B cell (primary cell): ENCODE measurements around the gene ARHGAP15. TPM values are rescaled to one million over a fixed set of nuclear protein-coding genes. Genes with fewer than 3 reads are reported as not detected.

ENCODE experiments used
- ATAC-seq: fragments of 200-7000 bp; cut with Tn5 transposase; one replicate; pipeline ENCODE4 v1.10.0; 2021; ENCODE audit warnings: low read depth, mild to moderate bottlenecking, moderate number of reproducible peaks, moderate library complexity
- CTCF ChIA-PET: fragments of 350-600 bp; sonication (Branson Sonifier 250); formaldehyde crosslinking; loops from one replicate; lab custom pipeline; 2021; ENCODE audit warnings: antibody characterized with exemption, inconsistent platforms; lab: Charles Lee
- POLR2A ChIA-PET: fragments of 350-600 bp; sonication (Branson Sonifier 250); formaldehyde crosslinking; loops from one replicate; lab custom pipeline; 2021; ENCODE audit warnings: antibody characterized with exemption; lab: Charles Lee
- DNase-seq: peaks from one replicate; pipeline ENCODE4 v3.0.0; 2013
- H2AFZ ChIP-seq: 2 replicates; pipeline ENCODE4 v1.6.1; 2012; ENCODE audit warnings: mild to moderate bottlenecking, low read depth, low read length; ENCODE audit not compliant: insufficient read depth, poor library complexity, severe bottlenecking
- H3K27ac ChIP-seq, 2 donors: 1 replicate in 1 of 2; 2 replicates in 1 of 2; pipeline ENCODE4 v1.5.1; 2012 to 2013; ENCODE audit warnings: low read length in 2 of 2, mild to moderate bottlenecking in 2 of 2, moderate library complexity in 1 of 2
- H3K27me3 ChIP-seq, 4 experiments: fragments of 200-600 bp in 1 of 4; sonication (generic) in 1 of 4; replicated peaks in 1 of 4; 1 replicate in 2 of 4; 2 replicates in 2 of 4; pipeline versions ENCODE4 v1.6.1 to v1.7.0; 2013 to 2016; ENCODE audit warnings: low read length in 3 of 4, mild to moderate bottlenecking in 2 of 4, mixed read lengths in 1 of 4, moderate library complexity in 1 of 4; ENCODE audit not compliant: insufficient read depth in 4 of 4, control insufficient read depth in 3 of 4; ENCODE audit errors: control extremely low read depth in 1 of 4
- H3K36me3 ChIP-seq, 2 experiments: replicated peaks in 1 of 2; 1 replicate in 1 of 2; 2 replicates in 1 of 2; pipeline versions ENCODE4 v1.6.1 to v1.7.1; 2013; ENCODE audit warnings: low read length in 1 of 2; ENCODE audit not compliant: insufficient read depth in 2 of 2, control insufficient read depth in 1 of 2; ENCODE audit errors: control extremely low read depth in 1 of 2, extremely low read depth in 1 of 2
- H3K4me1 ChIP-seq, 2 donors: fragments of 200-600 bp in 1 of 2; sonication (generic) in 1 of 2; 1 replicate in 1 of 2; 2 replicates in 1 of 2; pipeline versions ENCODE4 v1.5.1 to v1.6.1; 2013 to 2017; ENCODE audit warnings: low read length in 2 of 2; ENCODE audit not compliant: control insufficient read depth in 2 of 2, insufficient read depth in 2 of 2
- H3K4me2 ChIP-seq: replicated peaks from 2 replicates; pipeline ENCODE3; 2012; ENCODE audit warnings: mild to moderate bottlenecking, low read depth, low read length; ENCODE audit not compliant: poor library complexity, severe bottlenecking
- H3K4me3 ChIP-seq, 5 experiments: fragments of 200-600 bp in 1 of 5; sonication (generic) in 1 of 5; 1 replicate in 3 of 5; 2 replicates in 2 of 5; pipeline versions ENCODE4 v1.5.1 to v1.7.0; 2011 to 2016; ENCODE audit warnings: low read length in 4 of 5, mild to moderate bottlenecking in 4 of 5, low read depth in 2 of 5, control low read depth in 1 of 5, moderate library complexity in 1 of 5; ENCODE audit not compliant: insufficient read depth in 1 of 5; ENCODE audit errors: control extremely low read depth in 1 of 5, extremely low read depth in 1 of 5
- H3K79me2 ChIP-seq: fragments of 200-600 bp; sonication (generic); one replicate; pipeline ENCODE4 v1.6.0; 2016; ENCODE audit warnings: low read length; ENCODE audit not compliant: control insufficient read depth, insufficient read depth
- H3K9ac ChIP-seq: fragments of 200-600 bp; sonication (generic); 2 replicates; pipeline ENCODE4 v1.6.1; 2017; ENCODE audit warnings: mild to moderate bottlenecking, low read length, moderate library complexity
- H3K9me3 ChIP-seq, 3 donors: one replicate each; pipeline versions ENCODE4 v1.6.1 to v1.7.1; 2013; ENCODE audit warnings: low read length in 2 of 3; ENCODE audit not compliant: control insufficient read depth in 2 of 3, insufficient read depth in 1 of 3; ENCODE audit errors: control extremely low read depth in 1 of 3
- H4K20me1 ChIP-seq: 2 replicates; pipeline ENCODE4 v1.6.0; 2012; ENCODE audit warnings: mild to moderate bottlenecking, low read length; ENCODE audit not compliant: insufficient read depth, control insufficient read depth, poor library complexity, severe bottlenecking
- H3K27ac Mint-ChIP-seq: one replicate; pipeline ENCODE4 v1.8.0; 2021; ENCODE audit warnings: mixed read lengths
- H3K27me3 Mint-ChIP-seq: one replicate; pipeline ENCODE4 v1.8.0; 2021; ENCODE audit warnings: mixed read lengths
- H3K4me1 Mint-ChIP-seq: one replicate; pipeline ENCODE4 v1.8.0; 2021; ENCODE audit warnings: mixed read lengths
- H3K4me3 Mint-ChIP-seq: one replicate; pipeline ENCODE4 v1.8.0; 2021; ENCODE audit warnings: mixed read lengths
- H3K9me3 Mint-ChIP-seq: one replicate; pipeline ENCODE4 v1.8.0; 2022; ENCODE audit warnings: mixed read lengths; ENCODE audit not compliant: insufficient read depth
- EZH2 ChIP-seq: IDR thresholded peaks from 2 replicates; pipeline ENCODE4 v1.6.1; 2012; ENCODE audit warnings: borderline replicate concordance, low read depth, mild to moderate bottlenecking, moderate library complexity, low read length; ENCODE audit not compliant: insufficient read depth, poor library complexity, severe bottlenecking
- WGBS: methylation state at CpG from one replicate; pipeline ENCODE4 v1.1.5; 2013; ENCODE audit warnings: missing lambda C conversion rate; ENCODE audit not compliant: insufficient coverage; 5-methylcytosine and 5-hydroxymethylcytosine counted together
- intact Hi-C: fragments of 100-400 bp; cut with micrococcal nuclease; formaldehyde crosslinking; loops from one replicate; pipeline ENCODE4 v1.10.0; 2022
- polyA plus RNA-seq: library from polyadenylated mRNA; depleted of rRNA; stranded (reverse); fragments of >200 nt; gene quantifications from 2 replicates; pipeline ENCODE4 v1.2.3, GENCODE V29; 2012
- total RNA-seq, 2 donors: library from RNA; stranded (reverse); fragments of 120-200 nt in 1 of 2; gene quantifications; 1 replicate in 1 of 2; 2 replicates in 1 of 2; pipeline versions ENCODE4 v1.2.3 to v1.2.4, GENCODE V29; 2013 to 2022
- TF ChIP-seq, protein P1 (sequence below): fragments of 200-600 bp; IDR thresholded peaks from one replicate; pipeline ENCODE4 v1.8.0; 2022; ENCODE audit warnings: antibody characterized with exemption, mild to moderate bottlenecking

The ARHGAP15 gene
- total and polyA plus RNA-seq, 2 donors (not counting 1 experiment from before 2014, with no cell fraction given): 58.6 to 187 TPM

DNA sequence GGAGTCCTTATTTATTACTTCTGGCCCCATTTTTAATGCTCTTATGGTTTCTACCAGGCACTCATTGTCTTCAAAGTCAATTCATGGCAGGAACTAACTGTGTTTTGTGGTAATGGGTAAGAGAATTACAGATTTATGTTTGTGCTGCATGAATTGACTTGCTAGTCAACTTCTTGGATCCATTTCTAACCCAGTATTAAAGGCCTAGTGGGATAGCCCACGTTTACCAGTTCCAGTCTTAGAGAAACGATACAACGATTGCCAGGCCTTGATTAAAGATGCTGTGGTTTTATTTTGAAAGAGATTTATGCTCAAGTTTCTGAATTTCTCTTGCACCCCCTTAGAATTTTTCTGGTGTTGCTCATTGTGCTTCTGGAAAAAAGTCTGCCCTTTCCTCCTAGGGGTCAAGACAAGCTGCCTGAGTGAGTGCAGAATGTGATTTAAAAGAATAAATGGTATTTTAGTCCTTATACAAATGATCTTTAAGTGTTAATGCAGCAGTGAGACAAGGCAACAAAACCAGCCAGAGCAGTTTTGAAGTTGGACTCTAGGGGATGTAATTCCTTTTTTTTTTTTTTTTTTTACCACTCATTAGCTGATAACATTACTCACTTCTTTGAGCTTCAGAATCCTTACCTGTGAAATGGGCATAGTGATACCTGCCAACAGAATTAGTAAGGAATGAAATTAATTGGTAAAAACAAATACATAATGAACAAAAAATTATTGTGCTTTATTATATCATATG lies 101.5 kb downstream of the ARHGAP15 start:
- H3K9ac ChIP-seq: no peak overlapping the region
- WGBS: no CpG with 5 or more reads among the region's 3 CpGs
- ChIA-PET POLR2A (no interaction called here), CTCF (interaction anchor here (1.0 to 1.7 kb wide), 4 partner anchors 22 to 120 kb away, joined by 3 to 4 read pairs (median 4); no protein-coding TSS in a partner anchor)
- DNase-seq (no peak), ATAC-seq (no peak)
- TF ChIP-seq, protein P1, sequence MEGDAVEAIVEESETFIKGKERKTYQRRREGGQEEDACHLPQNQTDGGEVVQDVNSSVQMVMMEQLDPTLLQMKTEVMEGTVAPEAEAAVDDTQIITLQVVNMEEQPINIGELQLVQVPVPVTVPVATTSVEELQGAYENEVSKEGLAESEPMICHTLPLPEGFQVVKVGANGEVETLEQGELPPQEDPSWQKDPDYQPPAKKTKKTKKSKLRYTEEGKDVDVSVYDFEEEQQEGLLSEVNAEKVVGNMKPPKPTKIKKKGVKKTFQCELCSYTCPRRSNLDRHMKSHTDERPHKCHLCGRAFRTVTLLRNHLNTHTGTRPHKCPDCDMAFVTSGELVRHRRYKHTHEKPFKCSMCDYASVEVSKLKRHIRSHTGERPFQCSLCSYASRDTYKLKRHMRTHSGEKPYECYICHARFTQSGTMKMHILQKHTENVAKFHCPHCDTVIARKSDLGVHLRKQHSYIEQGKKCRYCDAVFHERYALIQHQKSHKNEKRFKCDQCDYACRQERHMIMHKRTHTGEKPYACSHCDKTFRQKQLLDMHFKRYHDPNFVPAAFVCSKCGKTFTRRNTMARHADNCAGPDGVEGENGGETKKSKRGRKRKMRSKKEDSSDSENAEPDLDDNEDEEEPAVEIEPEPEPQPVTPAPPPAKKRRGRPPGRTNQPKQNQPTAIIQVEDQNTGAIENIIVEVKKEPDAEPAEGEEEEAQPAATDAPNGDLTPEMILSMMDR: no peak
- no peak for TF ChIP-seq EZH2
- H2AFZ ChIP-seq: no peak overlapping the region
- intact Hi-C loops: no loop called here
- H3K27me3 Mint-ChIP-seq: no peaks in the 10 kb centered on the region
- H3K4me2 ChIP-seq: no peak overlapping the region
- peak overlapping the region in 1 of 2 donors; percentile 9 for H3K27ac ChIP-seq
- H3K9me3 ChIP-seq: peaks cover 5 to 26% (median 9%) of the 10 kb centered on the region in 3 donors
- no peak overlapping the region for H3K4me3 ChIP-seq
- no peaks in the 10 kb centered on the region for H3K27me3 ChIP-seq
- peaks cover 24 to 85% of the 10 kb centered on the region in 2 experiments for H3K36me3 ChIP-seq
- no peaks in the 10 kb centered on the region for H3K4me1 ChIP-seq
- H3K4me3 Mint-ChIP-seq: no peak overlapping the region
- peaks cover 51% of the 10 kb centered on the region for H3K79me2 ChIP-seq
- peaks cover 13% of the 10 kb centered on the region for H3K4me1 Mint-ChIP-seq
- no peak overlapping the region for H3K27ac Mint-ChIP-seq
- peaks cover 16% of the 10 kb centered on the region for H3K9me3 Mint-ChIP-seq
- no peaks in the 10 kb centered on the region for H4K20me1 ChIP-seq

DNA sequence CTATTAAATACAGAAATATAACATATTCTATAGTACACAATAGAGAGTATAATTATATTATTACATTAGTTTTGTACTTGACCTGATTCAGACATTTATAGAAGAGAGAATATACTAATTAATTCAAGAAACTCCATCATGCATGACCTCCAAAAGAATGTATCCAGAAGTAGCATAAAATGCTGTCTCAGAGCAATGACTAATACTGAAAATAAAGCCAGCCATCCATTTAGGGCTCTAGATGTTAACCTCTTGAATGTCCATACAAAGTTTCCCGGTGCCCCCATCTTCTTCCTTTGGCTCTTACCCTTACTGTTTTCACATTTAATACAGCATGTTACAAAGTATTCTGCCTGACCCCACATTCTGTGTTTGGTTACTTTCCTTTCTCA lies 102.0 kb downstream of the ARHGAP15 start:
- no peaks in the 10 kb centered on the region for H3K27me3 ChIP-seq
- Mint-ChIP-seq H3K4me1 (peaks cover 10% of the 10 kb centered on the region), H3K27me3 (no peaks in the 10 kb centered on the region), H3K27ac (peak overlapping the region; percentile 12), H3K4me3 (no peak overlapping the region), H3K9me3 (peaks cover 16% of the 10 kb centered on the region)
- H3K36me3 ChIP-seq: peaks cover 25 to 87% of the 10 kb centered on the region in 2 experiments
- H3K79me2 ChIP-seq: peaks cover 49% of the 10 kb centered on the region
- no peak overlapping the region for H3K4me3 ChIP-seq
- H3K4me2 ChIP-seq: no peak overlapping the region
- intact Hi-C loops: no loop called here
- WGBS: 29% methylated on average over 1 of the region's 1 CpG
- no peak overlapping the region for H3K9ac ChIP-seq
- no peak for TF ChIP-seq EZH2
- TF ChIP-seq, protein P1: no peak
- H3K9me3 ChIP-seq: peaks cover 5 to 26% (median 9%) of the 10 kb centered on the region in 3 donors
- CTCF ChIA-PET: interaction anchor here (1.0 kb wide), 2 partner anchors 28 to 120 kb away, joined by 4 read pairs; no protein-coding TSS in a partner anchor
- H3K4me1 ChIP-seq: no peaks in the 10 kb centered on the region
- no peaks in the 10 kb centered on the region for H4K20me1 ChIP-seq
- no peak overlapping the region for H2AFZ ChIP-seq
- DNase-seq (no peak), ATAC-seq (no peak)
- peak overlapping the region in 1 of 2 donors; percentile 2 for H3K27ac ChIP-seq
- POLR2A ChIA-PET: no interaction called here
